Endothelial cell of umbilical vein (primary cell): ENCODE results near the gene PCDHGA1. TPM values are rescaled to one million over a fixed set of nuclear protein-coding genes. Genes with fewer than 3 reads are reported as not detected.

Source experiments
- Bru-seq: library from RNA; stranded (reverse); fragments of 400-500 nt; gene quantifications from one replicate; lab custom pipeline; 2021; lab: Mats Ljungman, UMichigan
- BruChase-seq, 2 experiments: library from RNA; stranded (reverse); fragments of 400-500 nt; gene quantifications; one replicate each; lab custom pipeline; 2021; lab: Mats Ljungman, UMichigan
- BruUV-seq: library from RNA; stranded (reverse); fragments of 400-500 nt; replicated peaks from 2 replicates; lab custom pipeline; 2021; lab: Mats Ljungman, UMichigan
- CTCF ChIA-PET: fragments of 300-600, 350-600 bp; sonication (Branson Sonifier 250); formaldehyde crosslinking; loops from one replicate; lab custom pipeline; 2021; ENCODE audit warnings: antibody characterized with exemption, inconsistent platforms; lab: Charles Lee
- POLR2A ChIA-PET: fragments of 300-600, 350-600 bp; sonication (Branson Sonifier 250); formaldehyde crosslinking; loops from one replicate; lab custom pipeline; 2021; ENCODE audit warnings: antibody characterized with exemption, inconsistent platforms; lab: Charles Lee
- DNase-seq: peaks from one replicate; pipeline ENCODE4 v3.0.0-alpha.2; 2011; ENCODE audit warnings: low read depth, low spot score
- FAIRE-seq: peaks from 2 replicates; lab custom pipeline; 2011; peaks lifted over from hg19 to GRCh38; lab: Jason Lieb, UNC
- H2AFZ ChIP-seq: 2 replicates; pipeline ENCODE4 v1.6.0; 2012; ENCODE audit warnings: low read depth, low read length, control low read depth, inconsistent platforms
- H3K27ac ChIP-seq: 2 replicates; pipeline ENCODE4 v1.5.1; 2011; ENCODE audit warnings: low read depth, mild to moderate bottlenecking, control low read depth, low read length, moderate library complexity; ENCODE audit not compliant: insufficient read depth
- H3K27me3 ChIP-seq, 2 experiments: 2 replicates each; pipeline versions ENCODE4 v1.6.0 to v1.6.1; 2011; ENCODE audit warnings: low read length in 2 of 2, mixed read lengths in 1 of 2; ENCODE audit not compliant: control insufficient read depth in 2 of 2, insufficient read depth in 2 of 2
- H3K36me3 ChIP-seq, 2 experiments: 2 replicates in 1 of 2; 3 replicates in 1 of 2; pipeline ENCODE4 v1.5.1; 2011; ENCODE audit warnings: low read length in 2 of 2, mild to moderate bottlenecking in 1 of 2, moderate library complexity in 1 of 2; ENCODE audit not compliant: control insufficient read depth in 2 of 2, insufficient read depth in 2 of 2; ENCODE audit errors: extremely low read depth in 1 of 2
- H3K4me1 ChIP-seq: 3 replicates; pipeline ENCODE4 v1.5.1; 2011; ENCODE audit warnings: mild to moderate bottlenecking, low read length; ENCODE audit not compliant: control insufficient read depth, insufficient read depth; ENCODE audit errors: extremely low read depth
- H3K4me2 ChIP-seq: 2 replicates; pipeline ENCODE4 v1.6.1; 2011; ENCODE audit warnings: low read length, control low read depth, mixed read lengths; ENCODE audit not compliant: insufficient read depth
- H3K4me3 ChIP-seq, 3 experiments: fragments of 200-600 bp in 1 of 3; sonication (generic), shearing (Covaris generic) in 1 of 3; replicated peaks in 1 of 3; 2 replicates each; pipeline ENCODE4 v1.5.1; 2011 to 2016; ENCODE audit warnings: control low read depth in 3 of 3, low read length in 3 of 3, mild to moderate bottlenecking in 2 of 3, inconsistent platforms in 1 of 3, low read depth in 1 of 3, moderate library complexity in 1 of 3; ENCODE audit not compliant: insufficient read depth in 1 of 3
- H3K79me2 ChIP-seq: 2 replicates; pipeline ENCODE4 v1.6.0; 2012; ENCODE audit warnings: low read length, inconsistent platforms; ENCODE audit not compliant: control insufficient read depth, insufficient read depth
- H3K9ac ChIP-seq: replicated peaks from 2 replicates; pipeline ENCODE3; 2011; ENCODE audit warnings: low read length, control low read depth; ENCODE audit not compliant: insufficient read depth; ENCODE audit errors: extremely low read depth
- H3K9me1 ChIP-seq: replicated peaks from 3 replicates; pipeline ENCODE4 v1.6.0; 2011; ENCODE audit warnings: mild to moderate bottlenecking, low read length; ENCODE audit not compliant: control insufficient read depth, insufficient read depth; ENCODE audit errors: extremely low read depth
- H3K9me3 ChIP-seq: replicated peaks from 2 replicates; pipeline ENCODE4 v1.5.1; 2012; ENCODE audit warnings: low read length, inconsistent platforms; ENCODE audit not compliant: control insufficient read depth, insufficient read depth
- H4K20me1 ChIP-seq: replicated peaks from 2 replicates; pipeline ENCODE3; 2011; ENCODE audit warnings: mild to moderate bottlenecking, low read length; ENCODE audit not compliant: control insufficient read depth, insufficient read depth; ENCODE audit errors: extremely low read depth
- CTCF ChIP-seq, 2 donors: IDR thresholded peaks; 1 replicate in 1 of 2; 2 replicates in 1 of 2; pipeline ENCODE4 v1.5.1; 2011; ENCODE audit warnings: low read length in 2 of 2, mild to moderate bottlenecking in 2 of 2, moderate library complexity in 2 of 2, control low read depth in 1 of 2, inconsistent platforms in 1 of 2, low read depth in 1 of 2; ENCODE audit not compliant: insufficient read depth in 1 of 2; ENCODE audit errors: extremely low read depth in 1 of 2
- JUN ChIP-seq: IDR thresholded peaks from 2 replicates; pipeline ENCODE4 v1.6.1; 2011; ENCODE audit warnings: borderline replicate concordance, low read depth; ENCODE audit not compliant: insufficient read length, insufficient read depth
- dilution Hi-C: fragments of 300-500 bp; cut with MboI; formaldehyde crosslinking; loops from one replicate; pipeline ENCODE4 v1.15.0; 2019; ENCODE audit warnings: low sequenced_read_pairs; ENCODE audit not compliant: extremely low pct_ligation_motif_present
- intact Hi-C: fragments of 100-400 bp; cut with micrococcal nuclease; formaldehyde crosslinking; loops from one replicate; pipeline ENCODE4 v1.10.0; 2022
- long read RNA-seq: library from polyadenylated mRNA; stranded (forward); transcript quantifications from one replicate; pipeline ENCODE4 v2.0.0, GENCODE V29; 2021
- polyA minus RNA-seq, 3 experiments: library from RNA; depleted of rRNA, polyadenylated mRNA; stranded (reverse); fragments of >200 nt; gene quantifications; 1 replicate in 1 of 3; 2 replicates in 2 of 3; pipeline ENCODE4 v1.2.3, GENCODE V29; 2011
- polyA plus RNA-seq, 4 experiments: library from polyadenylated mRNA; depleted of rRNA in 3 of 4; stranded (reverse) in 3 of 4; unstranded in 1 of 4; fragments of >200 nt; gene quantifications; 2 replicates each; pipeline versions ENCODE4 v1.2.1 to v1.2.3, GENCODE V29; 2011 to 2012; ENCODE audit warnings: missing spikeins in 1 of 4
- total RNA-seq: library from RNA; stranded (reverse); gene quantifications from 2 replicates; pipeline ENCODE4 v1.2.3, GENCODE V29; 2021

Gene PCDHGA1
- total RNA-seq, result 0.22 and 0.30 TPM in 2 replicates
- 0.44 and 0.45 TPM in 2 replicates for polyA plus RNA-seq
- 0.10 and 0.17 TPM in 2 replicates for polyA plus RNA-seq (2011; cell fraction: cytosol; rRNA removed)
- 0.51 and 0.53 TPM in 2 replicates for polyA plus RNA-seq (2011; cell fraction: nucleus; rRNA removed)
- polyA plus RNA-seq (2012), result 0.19 and 0.35 TPM in 2 replicates
- polyA minus RNA-seq, result 0.68 and 0.70 TPM in 2 replicates
- not detected for polyA minus RNA-seq (2011; cell fraction: cytosol; rRNA and poly(A)+ RNA removed)
- polyA minus RNA-seq (2011; cell fraction: nucleus; rRNA and poly(A)+ RNA removed), result 0.53 and 0.63 TPM in 2 replicates
- Bru-seq, nascent RNA, result percentile 23 among the genes with signal in this experiment
- percentile 33 among the genes with signal in this experiment for BruChase-seq, experiment 1, labeled RNA remaining after a 6-hour chase
- percentile 29 among the genes with signal in this experiment for BruChase-seq, experiment 2, labeled RNA remaining after a 2-hour chase
- long read RNA-seq, result 0 reads

- Histone ChIP-seq H3K36me3 (no peaks in the 10 kb centered on the region), H3K9me3 (no peaks in the 10 kb centered on the region), H3K27me3 (peaks cover 25 to 64% of the 10 kb centered on the region in 2 experiments), H3K4me3 (no peak within 1 kb of the TSS), H3K4me2 (no peak within 1 kb of the TSS), H3K4me1 (no peaks in the 10 kb centered on the region), H3K9me1 (no peaks in the 10 kb centered on the region), H2AFZ (no peak within 1 kb of the TSS), H3K79me2 (no peaks in the 10 kb centered on the region), H3K27ac (no peak within 1 kb of the TSS), H4K20me1 (no peaks in the 10 kb centered on the region), H3K9ac (no peak within 1 kb of the TSS)
- intact Hi-C loops (no loop called here), dilution Hi-C loops (no loop called here)
- BruUV-seq, result no TSS peak
- POLR2A ChIA-PET, result interaction anchor here (1.7 kb wide), 1 partner anchor 10 kb away, joined by 7 read pairs; the partner anchor contains the start of gene TAF7
- TF ChIP-seq JUN (no peak), CTCF (IDR thresholded peaks at IDR 0.05; ENCODE audit: extremely low read depth in 1 of 2, insufficient read depth in 1 of 2, low read depth in 1 of 2, low read length in 2 of 2) (peak; percentile 29 to 33)
- CTCF ChIA-PET, result interaction anchor here (0.6 to 3.4 kb wide), 28 partner anchors 9 to 1325 kb away, joined by 3 to 33 read pairs (median 4); partner anchors contain the start of genes PCDHB14, PCDHB15, PCDHGA10 and PCDHGA11
- DNase-seq (peak; percentile 53), FAIRE-seq (no peak)
These were observed at the start of gene PCDHGA1 for GRCh38 chr5:141330299-141331080. Gene PCDHGA1, plus strand, starts transcription at chr5:141330514.
